ENCODE data around the gene IRF4.
"Not testable (repeated sequence)": the region's sequence is repeated elsewhere in the genome, so short reads cannot be mapped to it uniquely, and the experiment has no call there.

- TF ChIP-seq CTCF, POLR2A (IDR thresholded peaks at IDR 0.05): not testable (repeated sequence)
Observed at GRCh38 chr6:426198-426738, 34.7 kb downstream of the IRF4 start.

Data from body of pancreas (tissue), 4 donors.